OCI-LY1 (cell line): ENCODE data around the gene KCTD2.
"Not testable (repeated sequence)": the region's sequence is repeated elsewhere in the genome, so short reads cannot be mapped to it uniquely, and the experiment has no call there.

Source experiments
- CTCF ChIP-seq: fragments of 200-600 bp; sonication (generic), shearing (Covaris generic); IDR thresholded peaks from 2 replicates; pipeline ENCODE4 v1.5.1; 2017; ENCODE audit warnings: mild to moderate bottlenecking, antibody characterized with exemption, low read length, moderate library complexity, mixed read lengths
- EZH2 ChIP-seq: fragments of 200-600 bp; sonication (generic), shearing (Covaris generic); IDR thresholded peaks from 2 replicates; pipeline ENCODE4 v1.8.0; 2017; ENCODE audit warnings: borderline replicate concordance, mixed run types, mild to moderate bottlenecking, antibody characterized with exemption, low read length, moderate library complexity, mixed read lengths

- not testable (repeated sequence) for TF ChIP-seq CTCF, EZH2
Observed at GRCh38 chr17:75026650-75027049, 20.4 kb upstream of the KCTD2 start.
